H9 (cell line): ENCODE measurements around the gene OFD1. TPM values are rescaled to one million over a fixed set of nuclear protein-coding genes. Genes with fewer than 3 reads are reported as not detected.

Experiments used
- DNase-seq: peaks from one replicate; pipeline ENCODE4 v3.0.0-alpha.2; 2017
- H2AFZ ChIP-seq: one replicate; pipeline ENCODE4 v1.6.1; 2013; ENCODE audit warnings: mild to moderate bottlenecking, low read length, control low read depth, moderate library complexity
- H2AK5ac ChIP-seq: 2 replicates; pipeline ENCODE4 v1.6.1; 2013; ENCODE audit warnings: low read length, control low read depth, mixed read lengths; ENCODE audit not compliant: insufficient read length
- H2BK120ac ChIP-seq: one replicate; pipeline ENCODE4 v1.6.1; 2013; ENCODE audit warnings: low read depth, mild to moderate bottlenecking, low read length, control low read depth, inconsistent platforms; ENCODE audit not compliant: poor library complexity, severe bottlenecking
- H2BK12ac ChIP-seq: 2 replicates; pipeline ENCODE4 v1.6.1; 2013; ENCODE audit warnings: low read length, control low read depth, mixed read lengths, low read depth; ENCODE audit not compliant: insufficient read length
- H2BK15ac ChIP-seq: 2 replicates; pipeline ENCODE4 v1.6.1; 2013; ENCODE audit warnings: low read depth, low read length, control low read depth
- H2BK20ac ChIP-seq: one replicate; pipeline ENCODE4 v1.6.1; 2013; ENCODE audit warnings: low read depth, mild to moderate bottlenecking, low read length, control low read depth, inconsistent platforms; ENCODE audit not compliant: poor library complexity, severe bottlenecking
- H2BK5ac ChIP-seq: 2 replicates; pipeline ENCODE4 v1.6.1; 2013; ENCODE audit warnings: low read length, control low read depth, mixed read lengths; ENCODE audit not compliant: insufficient read length
- H3K14ac ChIP-seq: 2 replicates; pipeline ENCODE4 v1.6.1; 2013; ENCODE audit warnings: low read length, control low read depth; ENCODE audit not compliant: insufficient read depth
- H3K18ac ChIP-seq: 2 replicates; pipeline ENCODE4 v1.6.1; 2013; ENCODE audit warnings: low read depth, mild to moderate bottlenecking, mixed read lengths, low read length, control low read depth; ENCODE audit not compliant: insufficient read length
- H3K23ac ChIP-seq: 2 replicates; pipeline ENCODE4 v1.6.1; 2013; ENCODE audit warnings: low read length, control low read depth, mixed read lengths, low read depth; ENCODE audit not compliant: insufficient read length
- H3K23me2 ChIP-seq: 2 replicates; pipeline ENCODE4 v1.6.1; 2013; ENCODE audit warnings: low read depth, mild to moderate bottlenecking, mixed read lengths, low read length, control low read depth; ENCODE audit not compliant: insufficient read length, poor library complexity, severe bottlenecking
- H3K27ac ChIP-seq: 2 replicates; pipeline ENCODE4 v1.5.1; 2013; ENCODE audit warnings: low read length, control low read depth, mixed read lengths, low read depth; ENCODE audit not compliant: insufficient read length
- H3K27me3 ChIP-seq: 2 replicates; pipeline ENCODE4 v1.6.1; 2013; ENCODE audit warnings: low read length, control low read depth, inconsistent platforms; ENCODE audit not compliant: insufficient read depth
- H3K4ac ChIP-seq: 2 replicates; pipeline ENCODE4 v1.6.1; 2013; ENCODE audit warnings: low read depth, mild to moderate bottlenecking, control low read depth, inconsistent platforms, low read length, moderate library complexity
- H3K4me1 ChIP-seq: 2 replicates; pipeline ENCODE4 v1.6.1; 2013; ENCODE audit warnings: low read length, control low read depth, inconsistent platforms; ENCODE audit not compliant: insufficient read depth
- H3K4me2 ChIP-seq: 2 replicates; pipeline ENCODE4 v1.6.1; 2013; ENCODE audit warnings: low read length, control low read depth, mixed read lengths; ENCODE audit not compliant: insufficient read length, insufficient read depth
- H3K56ac ChIP-seq: 2 replicates; pipeline ENCODE4 v1.6.1; 2013; ENCODE audit warnings: low read depth, mild to moderate bottlenecking, mixed read lengths, low read length, control low read depth; ENCODE audit not compliant: insufficient read length
- H3K79me1 ChIP-seq: 2 replicates; pipeline ENCODE4 v1.6.1; 2013; ENCODE audit warnings: low read depth, mild to moderate bottlenecking, moderate library complexity, low read length, control low read depth, inconsistent platforms; ENCODE audit not compliant: insufficient read depth, poor library complexity, severe bottlenecking
- H3K79me2 ChIP-seq: 2 replicates; pipeline ENCODE4 v1.6.1; 2013; ENCODE audit warnings: low read length, control low read depth, inconsistent platforms; ENCODE audit not compliant: insufficient read depth
- H3K9ac ChIP-seq: 2 replicates; pipeline ENCODE4 v1.6.1; 2013; ENCODE audit warnings: low read length, control low read depth, mixed read lengths; ENCODE audit not compliant: insufficient read length; ENCODE audit errors: extremely low read depth
- H3K9me3 ChIP-seq: one replicate; pipeline ENCODE4 v1.6.1; 2013; ENCODE audit warnings: low read depth, low read length, inconsistent platforms; ENCODE audit not compliant: control insufficient read depth
- H3T11ph ChIP-seq: one replicate; pipeline ENCODE4 v1.6.1; 2013; ENCODE audit warnings: mild to moderate bottlenecking, low read length, control low read depth, inconsistent platforms
- H4K20me1 ChIP-seq: one replicate; pipeline ENCODE4 v1.6.1; 2013; ENCODE audit not compliant: control insufficient read depth, insufficient read length, insufficient read depth
- H4K5ac ChIP-seq: 2 replicates; pipeline ENCODE4 v1.6.1; 2013; ENCODE audit warnings: low read depth, mild to moderate bottlenecking, mixed read lengths, low read length, control low read depth; ENCODE audit not compliant: insufficient read length
- H4K8ac ChIP-seq: replicated peaks from 2 replicates; pipeline ENCODE4 v1.6.1; 2013; ENCODE audit warnings: low read length, control low read depth, mixed read lengths, low read depth; ENCODE audit not compliant: insufficient read length
- H4K91ac ChIP-seq: 2 replicates; pipeline ENCODE4 v1.6.1; 2013; ENCODE audit warnings: low read depth, mild to moderate bottlenecking, moderate library complexity, mixed read lengths, low read length, control low read depth; ENCODE audit not compliant: insufficient read length
- H3K27ac Mint-ChIP-seq, 3 experiments: 2 replicates in 2 of 3; 3 replicates in 1 of 3; pipeline ENCODE4 v1.8.0; 2020 to 2021; ENCODE audit warnings: mixed read lengths in 3 of 3, mild to moderate bottlenecking in 1 of 3, moderate library complexity in 1 of 3
- H3K27me3 Mint-ChIP-seq: 2 replicates; pipeline ENCODE4 v1.8.0; 2021; ENCODE audit warnings: low read depth, mild to moderate bottlenecking, moderate library complexity, mixed read lengths
- H3K36me3 Mint-ChIP-seq, 3 experiments: 2 replicates in 2 of 3; 3 replicates in 1 of 3; pipeline ENCODE4 v1.8.0; 2020 to 2021; ENCODE audit warnings: low read depth in 3 of 3, mixed read lengths in 3 of 3; ENCODE audit not compliant: insufficient read depth in 1 of 3
- H3K4me1 Mint-ChIP-seq, 2 experiments: 2 replicates each; pipeline ENCODE4 v1.8.0; 2020; ENCODE audit warnings: mixed read lengths in 2 of 2
- H3K4me3 Mint-ChIP-seq, 2 experiments: 2 replicates in 1 of 2; 3 replicates in 1 of 2; pipeline ENCODE4 v1.8.0; 2020 to 2021; ENCODE audit warnings: mild to moderate bottlenecking in 2 of 2, mixed read lengths in 2 of 2, moderate library complexity in 1 of 2
- H3K9me3 Mint-ChIP-seq, 2 experiments: 2 replicates in 1 of 2; 3 replicates in 1 of 2; pipeline ENCODE4 v1.8.0; 2020; ENCODE audit warnings: mild to moderate bottlenecking in 2 of 2, mixed read lengths in 2 of 2, moderate library complexity in 1 of 2
- WGBS: extraction: QIAGEN DNeasy Blood & Tissue Kit; methylation state at CpG from one replicate; pipeline ENCODE4 v1.1.7; 2013; ENCODE audit warnings: missing lambda C conversion rate, low lambda C conversion rate, mixed read lengths; ENCODE audit not compliant: insufficient read length; ENCODE audit errors: extremely low coverage; 5-methylcytosine and 5-hydroxymethylcytosine counted together
- total RNA-seq: library from RNA; stranded (reverse); gene quantifications from 2 replicates; pipeline ENCODE4 v1.2.1, GENCODE V29; 2021
- TF ChIP-seq, protein P1 (sequence below): fragments of 200-600 bp; sonication (generic); conservative IDR thresholded peaks from 3 replicates; pipeline ENCODE4 v1.8.0; 2021; ENCODE audit warnings: antibody characterized with exemption, mild to moderate bottlenecking

Gene OFD1
- total RNA-seq, 1 experiment from 2014 or later = 36.0 TPM

- Histone ChIP-seq H4K91ac (no peak overlapping the region), H3K56ac (no peak overlapping the region), H3K23ac (no peak overlapping the region), H3K18ac (no peak overlapping the region), H3K79me2 (peaks cover 4% of the 10 kb centered on the region; the same call in 1 of the 2 replicates), H4K8ac (no peak overlapping the region), H2BK20ac (no peak overlapping the region), H3K4ac (no peak overlapping the region), H3K27me3 (no peaks in the 10 kb centered on the region), H3K79me1 (peaks cover 3% of the 10 kb centered on the region), H3K14ac (no peak overlapping the region), H4K5ac (no peak overlapping the region), H2AFZ (no peak overlapping the region), H2BK15ac (no peak overlapping the region), H2BK120ac (no peak overlapping the region), H2BK5ac (no peak overlapping the region), H4K20me1 (no peaks in the 10 kb centered on the region), H3K9ac (no peak overlapping the region), H3K9me3 (no peaks in the 10 kb centered on the region), H3K4me2 (no peak overlapping the region), H2BK12ac (no peak overlapping the region), H3K4me1 (no peaks in the 10 kb centered on the region), H3K23me2 (no peaks in the 10 kb centered on the region), H3K27ac (no peak overlapping the region), H2AK5ac (no peak overlapping the region), H3T11ph (no peak overlapping the region)
- Mint-ChIP-seq H3K27me3 (no peaks in the 10 kb centered on the region), H3K4me1 (no peaks in the 10 kb centered on the region), H3K4me3 (no peak overlapping the region), H3K36me3 (peaks cover 13 to 68% (median 36%) of the 10 kb centered on the region in 3 experiments), H3K27ac (peak overlapping the region in 1 of 3 experiments; percentile 44; a peak in 2 of 7 replicates), H3K9me3 (peaks cover 26 to 45% of the 10 kb centered on the region in 2 experiments)
- no peak for DNase-seq
- WGBS = no CpG with 5 or more reads among the region's 3 CpGs
- TF ChIP-seq, protein P1, sequence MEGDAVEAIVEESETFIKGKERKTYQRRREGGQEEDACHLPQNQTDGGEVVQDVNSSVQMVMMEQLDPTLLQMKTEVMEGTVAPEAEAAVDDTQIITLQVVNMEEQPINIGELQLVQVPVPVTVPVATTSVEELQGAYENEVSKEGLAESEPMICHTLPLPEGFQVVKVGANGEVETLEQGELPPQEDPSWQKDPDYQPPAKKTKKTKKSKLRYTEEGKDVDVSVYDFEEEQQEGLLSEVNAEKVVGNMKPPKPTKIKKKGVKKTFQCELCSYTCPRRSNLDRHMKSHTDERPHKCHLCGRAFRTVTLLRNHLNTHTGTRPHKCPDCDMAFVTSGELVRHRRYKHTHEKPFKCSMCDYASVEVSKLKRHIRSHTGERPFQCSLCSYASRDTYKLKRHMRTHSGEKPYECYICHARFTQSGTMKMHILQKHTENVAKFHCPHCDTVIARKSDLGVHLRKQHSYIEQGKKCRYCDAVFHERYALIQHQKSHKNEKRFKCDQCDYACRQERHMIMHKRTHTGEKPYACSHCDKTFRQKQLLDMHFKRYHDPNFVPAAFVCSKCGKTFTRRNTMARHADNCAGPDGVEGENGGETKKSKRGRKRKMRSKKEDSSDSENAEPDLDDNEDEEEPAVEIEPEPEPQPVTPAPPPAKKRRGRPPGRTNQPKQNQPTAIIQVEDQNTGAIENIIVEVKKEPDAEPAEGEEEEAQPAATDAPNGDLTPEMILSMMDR = no peak
These were observed 15.2 kb upstream of the OFD1 start for GRCh38 chrX:13719192-13719856.
